Heart left ventricle (tissue), 16 donors: ENCODE measurements around the gene HERC6. TPM values are rescaled to one million over a fixed set of nuclear protein-coding genes. Genes with fewer than 3 reads are reported as not detected.
A peak's percentile ranks its signal among the peaks of the same experiment; 100 is the strongest.

ENCODE experiments used
- ATAC-seq, 4 donors: fragments of 200-7000 bp; cut with Tn5 transposase; one replicate each; pipeline ENCODE4 v1.9.1; 2020 to 2022; ENCODE audit warnings: moderate library complexity in 4 of 4, mild to moderate bottlenecking in 3 of 4, moderate number of reproducible peaks in 1 of 4
- DNase-seq, 5 donors: peaks; one replicate each; pipeline ENCODE4 v3.0.0-alpha.2; 2020
- H3K27ac ChIP-seq, 12 donors: fragments of 200-600 bp; sonication (generic) in 4 of 12; one replicate each; pipeline versions ENCODE4 v1.5.0 to v1.8.0; 2016 to 2022; ENCODE audit warnings: mild to moderate bottlenecking in 2 of 12
- H3K27me3 ChIP-seq, 9 donors: fragments of 200-600 bp; sonication (generic) in 2 of 9; one replicate each; pipeline versions ENCODE4 v1.5.1 to v1.8.0; 2016 to 2022; ENCODE audit warnings: mild to moderate bottlenecking in 3 of 9
- H3K36me3 ChIP-seq, 9 donors: fragments of 200-600 bp; sonication (generic) in 2 of 9; one replicate each; pipeline versions ENCODE4 v1.5.0 to v1.8.0; 2018 to 2022; ENCODE audit warnings: mild to moderate bottlenecking in 2 of 9
- H3K4me1 ChIP-seq, 12 donors: fragments of 200-600 bp; sonication (generic) in 4 of 12; one replicate each; pipeline versions ENCODE4 v1.5.0 to v1.8.0; 2016 to 2022; ENCODE audit warnings: mild to moderate bottlenecking in 3 of 12
- H3K4me3 ChIP-seq, 12 donors: fragments of 200-600 bp; sonication (generic) in 4 of 12; one replicate each; pipeline versions ENCODE4 v1.5.0 to v1.8.0; 2017 to 2022; ENCODE audit warnings: mild to moderate bottlenecking in 9 of 12, moderate library complexity in 4 of 12
- H3K9me3 ChIP-seq, 12 donors: fragments of 200-600 bp; sonication (generic) in 4 of 12; one replicate each; pipeline versions ENCODE4 v1.5.0 to v1.8.0; 2016 to 2022; ENCODE audit warnings: mild to moderate bottlenecking in 1 of 12
- POLR2A ChIP-seq, 2 donors: fragments of 450-650 bp; IDR thresholded peaks; one replicate each; pipeline ENCODE4 v1.6.1; 2017; ENCODE audit warnings: antibody characterized with exemption in 2 of 2, mild to moderate bottlenecking in 2 of 2, moderate library complexity in 2 of 2
- WGBS, 4 donors: extraction: QIAGEN DNeasy Blood & Tissue Kit in 2 of 4; methylation state at CpG; one replicate each; pipeline versions ENCODE4 v1.1.5 to v1.1.7; 2013 to 2018; 5-methylcytosine and 5-hydroxymethylcytosine counted together
- intact Hi-C, 10 donors: fragments of 100-400 bp; cut with DNase I; formaldehyde crosslinking; loops; one replicate each; pipeline versions ENCODE4 v1.11.1 to v1.14.2; 2022
- polyA plus RNA-seq, 2 donors: library from polyadenylated mRNA; stranded (reverse); fragments of 200-250 nt; gene quantifications; one replicate each; pipeline ENCODE4 v1.2.3, GENCODE V29; 2013
- total RNA-seq, 9 donors: library from RNA; depleted of rRNA in 2 of 9; stranded (reverse); fragments of >200 nt in 2 of 9; fragmentation: NEBNext Ultra II Directional in 3 of 9; extraction: Animal tissue kit (Norgen Biotek cat#: 25700) in 3 of 9; gene quantifications; one replicate each; pipeline versions ENCODE4 v1.1.0 to v1.2.4, GENCODE V29; 2016 to 2023
- TF ChIP-seq, protein P1 (sequence below), 12 donors: fragments of 200-600 bp; sonication (generic) in 4 of 12; IDR thresholded peaks; one replicate each; pipeline versions ENCODE4 v1.5.0 to v1.8.0; 2018 to 2022; ENCODE audit warnings: antibody characterized with exemption in 12 of 12, mild to moderate bottlenecking in 5 of 12
- donor health status: ischemic (EF 13 %, LVEDD 7.1; RV severe dilation, severe dysfunction).
- donor health status: healthy with polysubstance abuse.
- donor health status: DM: no; HTN: yes; CAD: no.
- donor health status: DM: no; HTN: no; CAD: no.
- donor health status: ischemic (EF 25% LVEDD 6.9; RV normal size, moderate dysfunction).
- donor health status: ischemic (EF 25% LVEDD 5.7; RV mildly dilated, moderate dysfunction).
- donor health status: healthy.
- donor health status: DM: yes; HTN: yes; CAD: no.
- donor health status: ischemic (EF 35%, LVEDD 5.7; RV mildly dilated, moderate dysfunction).
- donor health status: nonischemic (EF 11% LVEDD 7.7; RV severe dilation, severe dysfunction).
- donor health status: DM: yes; HTN: yes; CAD: no.
- donor health status: PGD.
- donor health status: ischemic (EF 29% LVEDD 5.4; RV normal size, mild dysfunction).
- donor health status: nonischemic (EF 23%, LVEDD 6.1; RV moderate dilation, normal function).

Gene HERC6
- total and polyA plus RNA-seq, 11 donors: 2.3 to 22.0 (median 11.7) TPM

DNA sequence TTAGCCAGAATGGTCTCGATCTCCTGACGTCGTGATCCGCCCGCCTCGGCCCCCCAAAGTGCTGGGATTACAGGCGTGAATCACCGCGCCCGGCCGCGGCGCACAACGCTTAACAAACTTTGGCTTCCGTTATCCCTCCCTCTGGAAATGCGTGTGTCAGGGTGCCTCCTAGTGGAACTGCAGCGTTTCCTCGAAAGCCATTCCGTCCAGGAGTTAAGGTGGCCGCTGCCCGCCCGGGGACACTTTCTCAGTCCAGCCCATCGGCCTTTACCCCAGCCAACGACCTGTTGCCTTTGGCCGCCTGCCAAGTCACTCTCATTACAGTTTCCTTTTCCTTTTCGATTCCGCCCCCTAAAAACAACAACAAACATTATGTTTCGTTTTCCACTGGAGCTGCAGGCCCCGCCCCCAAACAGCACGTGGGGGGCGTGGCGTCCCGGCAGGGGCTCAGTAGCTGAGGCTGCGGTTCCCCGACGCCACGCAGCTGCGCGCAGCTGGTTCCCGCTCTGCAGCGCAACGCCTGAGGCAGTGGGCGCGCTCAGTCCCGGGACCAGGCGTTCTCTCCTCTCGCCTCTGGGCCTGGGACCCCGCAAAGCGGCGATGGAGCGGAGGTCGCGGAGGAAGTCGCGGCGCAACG, 78.1 kb downstream of the HERC6 start, which contains the start of gene HERC5:
Gene HERC5, plus strand, starts transcription at position 450 of the 637 bp plus-strand sequence. Its CDS starts 151 bp downstream, at position 601.
- peak within 1 kb of the TSS; percentile 52 to 92 (median 73) for H3K4me3 ChIP-seq

GRCh38 chr4:88457307-88458103, 78.9 kb downstream of the HERC6 start:
- DNase-seq (peak; percentile 42 to 74 (median 50)), ATAC-seq (peak in 3 of 4 donors; percentile 20 to 72 (median 67))
- Histone ChIP-seq H3K9me3 (no peaks in the 10 kb centered on the region), H3K4me1 (peaks cover 0 to 25% (median 5%) of the 10 kb centered on the region in 12 donors), H3K27me3 (no peaks in the 10 kb centered on the region), H3K36me3 (peaks cover 0 to 8% (median 0%) of the 10 kb centered on the region in 9 donors), H3K4me3 (peak overlapping the region; percentile 52 to 92 (median 73)), H3K27ac (peak overlapping the region in 11 of 12 donors; percentile 48 to 85 (median 73))
- TF ChIP-seq, protein P1, sequence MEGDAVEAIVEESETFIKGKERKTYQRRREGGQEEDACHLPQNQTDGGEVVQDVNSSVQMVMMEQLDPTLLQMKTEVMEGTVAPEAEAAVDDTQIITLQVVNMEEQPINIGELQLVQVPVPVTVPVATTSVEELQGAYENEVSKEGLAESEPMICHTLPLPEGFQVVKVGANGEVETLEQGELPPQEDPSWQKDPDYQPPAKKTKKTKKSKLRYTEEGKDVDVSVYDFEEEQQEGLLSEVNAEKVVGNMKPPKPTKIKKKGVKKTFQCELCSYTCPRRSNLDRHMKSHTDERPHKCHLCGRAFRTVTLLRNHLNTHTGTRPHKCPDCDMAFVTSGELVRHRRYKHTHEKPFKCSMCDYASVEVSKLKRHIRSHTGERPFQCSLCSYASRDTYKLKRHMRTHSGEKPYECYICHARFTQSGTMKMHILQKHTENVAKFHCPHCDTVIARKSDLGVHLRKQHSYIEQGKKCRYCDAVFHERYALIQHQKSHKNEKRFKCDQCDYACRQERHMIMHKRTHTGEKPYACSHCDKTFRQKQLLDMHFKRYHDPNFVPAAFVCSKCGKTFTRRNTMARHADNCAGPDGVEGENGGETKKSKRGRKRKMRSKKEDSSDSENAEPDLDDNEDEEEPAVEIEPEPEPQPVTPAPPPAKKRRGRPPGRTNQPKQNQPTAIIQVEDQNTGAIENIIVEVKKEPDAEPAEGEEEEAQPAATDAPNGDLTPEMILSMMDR (IDR thresholded peaks at IDR 0.05): no peak
- no peak for TF ChIP-seq POLR2A (IDR thresholded peaks at IDR 0.05)
- intact Hi-C loops: loop anchor here (2.0 to 10.0 kb wide), 13 partner anchors 57 to 240 kb away; partner anchors contain the start of genes HERC6 (in 6 of the 10), PPM1K (in 6 of the 10) and PYURF (in 1 of the 10)
- 5 to 20% (median 7%) methylated on average over 24 to 75 of the region's 75 CpGs for WGBS, 4 donors

More for the DNA sequence above, 78.1 kb downstream of the HERC6 start, which contains the start of gene HERC5:
- intact Hi-C loops: loop anchor here (1.0 to 10.0 kb wide), 14 partner anchors 58 to 239 kb away; partner anchors contain the start of genes HERC6 (in 6 of the 10), PPM1K (in 6 of the 10) and PYURF (in 1 of the 10)
- TF ChIP-seq, protein P1 (IDR thresholded peaks at IDR 0.05): peak; percentile 41 to 88 (median 72)
- no peak for TF ChIP-seq POLR2A (IDR thresholded peaks at IDR 0.05)
- ATAC-seq (peak; percentile 94 to 97 (median 96)), DNase-seq (peak; percentile 93 to 95 (median 95))
- Histone ChIP-seq H3K4me1 (peaks cover 0 to 25% (median 5%) of the 10 kb centered on the region in 12 donors), H3K9me3 (no peaks in the 10 kb centered on the region), H3K27me3 (no peaks in the 10 kb centered on the region), H3K36me3 (peaks cover 0 to 1% (median 0%) of the 10 kb centered on the region in 9 donors), H3K27ac (peak within 1 kb of the TSS; percentile 33 to 85 (median 72))
- 0 to 1% (median 1%) methylated on average over 46 to 57 of the region's 57 CpGs for WGBS, 4 donors

GRCh38 chr4:88458104-88458740, 79.6 kb downstream of the HERC6 start:
- Histone ChIP-seq H3K27me3 (no peaks in the 10 kb centered on the region), H3K4me3 (peak overlapping the region in 11 of 12 donors; percentile 52 to 92 (median 74)), H3K4me1 (peaks cover 0 to 25% (median 5%) of the 10 kb centered on the region in 12 donors), H3K27ac (peak overlapping the region in 5 of 12 donors; percentile 13 to 85 (median 63)), H3K9me3 (no peaks in the 10 kb centered on the region), H3K36me3 (peaks cover 0 to 16% (median 6%) of the 10 kb centered on the region in 9 donors)
- TF ChIP-seq, protein P1 (IDR thresholded peaks at IDR 0.05): no peak
- no peak for TF ChIP-seq POLR2A (IDR thresholded peaks at IDR 0.05)
- no peak for ATAC-seq
- DNase-seq: no peak
- 57 to 63% (median 61%) methylated on average over 7 of the region's 7 CpGs for WGBS, 4 donors
- intact Hi-C loops: loop anchor here in 9 of 10 donors (5.0 to 10.0 kb wide), 9 partner anchors 57 to 241 kb away; partner anchors contain the start of genes PPM1K (in 4 of the 9), HERC6 (in 3 of the 9) and PYURF (in 1 of the 9)
